Inflammatory macrophage treated with lipopolysaccharide for 4 hours (primary cell): ENCODE measurements around the gene WBP4.
A peak's percentile ranks its signal among the peaks of the same experiment; 100 is the strongest.
"Not testable (repeated sequence)": the region's sequence is repeated elsewhere in the genome, so short reads cannot be mapped to it uniquely, and the experiment has no call there.

Experiments
- DNase-seq: peaks from one replicate; pipeline ENCODE4 v3.0.0-alpha.2; 2020

Gene WBP4

DNA sequence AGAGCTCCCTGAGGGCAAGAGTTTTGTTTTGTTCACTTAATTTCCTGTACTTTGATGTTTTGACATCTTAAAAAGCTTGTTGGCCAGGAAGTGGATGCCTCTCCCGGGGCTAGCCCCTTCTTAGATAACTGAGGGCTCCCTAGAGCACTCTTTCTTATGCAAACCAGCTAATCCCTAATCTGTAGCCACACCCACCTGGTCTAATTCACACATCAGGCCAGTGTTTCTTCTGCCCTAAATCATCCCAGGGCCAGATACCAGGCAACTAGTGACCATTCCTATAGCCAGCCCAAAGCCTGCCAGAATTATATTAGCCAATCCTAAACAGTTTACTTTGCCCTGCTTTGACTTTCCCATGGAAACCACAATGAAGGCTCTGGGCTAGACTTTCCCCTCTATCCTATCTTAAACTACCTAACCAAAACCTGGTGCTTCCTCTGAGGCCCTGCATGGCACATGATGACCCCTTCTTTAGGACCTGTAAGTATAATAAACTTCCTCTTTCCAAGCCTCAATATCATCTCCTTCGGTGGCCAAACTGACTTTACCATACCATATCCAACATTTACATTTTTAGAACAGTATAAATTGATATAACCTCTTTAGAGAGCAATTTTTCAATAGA lies 24.8 kb downstream of the WBP4 start:
- no peak for DNase-seq

DNA sequence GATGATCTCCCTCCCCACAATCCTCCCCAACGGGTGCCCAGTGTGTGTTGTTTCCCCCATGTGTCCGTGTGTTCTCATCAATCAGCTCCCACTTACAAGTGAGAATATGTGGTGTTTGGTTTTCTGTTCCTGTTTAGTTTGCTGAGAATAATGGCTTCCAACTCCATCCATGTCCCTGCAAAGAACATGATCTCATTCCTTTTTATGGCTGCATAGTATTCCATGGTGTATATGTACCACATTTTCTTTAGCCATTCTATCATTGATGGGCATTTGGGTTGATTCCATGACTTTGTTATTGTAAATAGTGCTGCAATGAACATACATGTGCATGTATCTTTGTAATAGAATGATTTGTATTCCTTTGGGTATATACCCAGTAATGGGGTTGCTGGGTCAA lies 34.4 kb downstream of the WBP4 start:
- DNase-seq: not testable (repeated sequence)

DNA sequence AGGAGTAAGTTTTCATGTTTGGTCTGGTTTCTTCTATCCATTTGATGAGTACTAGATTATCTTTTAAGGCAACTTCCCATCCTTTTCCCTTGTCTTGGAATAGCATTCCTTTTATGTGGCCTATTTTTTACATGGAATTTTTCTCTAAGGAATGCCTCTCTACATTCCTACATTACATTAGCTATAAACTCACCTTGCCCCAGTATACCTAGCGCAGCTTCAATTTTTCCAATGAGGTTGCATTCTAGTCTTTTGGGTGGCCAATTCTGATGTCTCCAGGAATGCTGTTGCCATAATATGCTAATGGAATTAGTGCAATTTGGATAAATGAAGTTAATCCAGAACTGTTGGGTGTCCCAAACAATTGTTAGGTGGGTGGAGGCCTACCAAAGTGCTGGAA lies 37.5 kb downstream of the WBP4 start:
- DNase-seq: no peak

- no peak for DNase-seq
Measured at GRCh38 chr13:41099986-41100385, 38.7 kb downstream of the WBP4 start.

DNA sequence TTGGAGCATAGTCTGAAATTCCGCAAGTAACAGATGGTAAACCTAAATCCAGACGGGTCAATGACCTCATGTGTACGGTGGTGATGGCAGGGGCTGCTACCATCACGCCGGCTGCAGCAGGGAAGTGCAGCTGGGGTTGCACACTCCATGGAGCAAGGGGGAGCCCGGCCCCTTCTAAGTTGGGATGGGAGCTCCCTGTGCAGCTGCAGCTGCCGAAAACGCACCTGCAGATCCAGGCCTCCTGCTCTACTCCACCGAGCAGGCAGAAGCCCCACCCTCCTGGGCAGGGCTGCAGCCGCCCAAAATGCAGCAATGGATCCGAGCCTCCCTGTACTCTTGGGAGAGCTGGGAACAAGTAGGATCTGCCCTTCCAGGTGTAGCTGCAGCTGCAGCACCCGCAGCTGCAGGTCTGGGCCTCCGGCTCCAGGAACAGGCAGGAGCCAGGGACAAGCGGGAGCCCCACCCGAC lies 45.8 kb downstream of the WBP4 start:
- no peak for DNase-seq

DNA sequence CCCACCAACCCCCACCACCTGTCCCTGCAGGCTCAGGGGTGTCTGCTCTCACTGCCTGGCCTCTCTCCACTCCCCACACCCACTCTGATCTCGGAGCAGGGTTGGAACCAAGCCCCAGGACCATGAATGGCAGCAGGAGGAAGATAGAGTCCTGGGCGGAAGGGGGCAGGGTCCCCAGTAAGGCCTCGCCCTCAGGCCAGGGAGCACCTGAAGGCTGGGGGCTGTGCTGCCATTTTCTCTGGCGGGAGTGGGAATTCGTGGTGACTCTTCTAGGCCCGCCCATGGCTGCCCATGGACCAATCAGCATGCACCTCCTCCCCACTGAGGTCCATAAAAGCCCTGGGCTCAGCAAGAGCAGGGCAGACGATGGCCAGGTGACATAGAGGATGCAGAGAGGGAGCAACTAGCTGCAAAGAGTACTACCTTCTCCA lies 46.3 kb downstream of the WBP4 start:
- DNase-seq: no peak

DNA sequence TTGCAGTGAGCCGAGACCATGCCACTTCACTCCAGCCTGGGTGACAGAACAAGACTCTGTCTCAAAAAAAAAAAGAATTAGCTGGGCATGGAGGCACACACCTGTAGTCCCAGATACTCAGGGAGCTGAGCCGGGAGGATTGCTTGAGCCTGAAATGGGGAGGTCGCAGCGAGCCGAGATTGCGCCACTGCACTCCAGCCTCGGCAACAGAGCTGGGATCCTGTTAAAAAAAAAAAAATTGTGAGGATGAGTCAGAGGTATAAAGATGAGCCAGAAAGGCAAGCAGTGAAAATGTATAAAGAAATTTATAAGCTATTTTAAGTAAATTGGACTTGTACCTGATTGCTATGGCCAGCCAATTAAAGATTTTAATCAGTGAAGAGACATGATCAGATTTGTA lies 50.1 kb downstream of the WBP4 start:
- no peak for DNase-seq

DNA sequence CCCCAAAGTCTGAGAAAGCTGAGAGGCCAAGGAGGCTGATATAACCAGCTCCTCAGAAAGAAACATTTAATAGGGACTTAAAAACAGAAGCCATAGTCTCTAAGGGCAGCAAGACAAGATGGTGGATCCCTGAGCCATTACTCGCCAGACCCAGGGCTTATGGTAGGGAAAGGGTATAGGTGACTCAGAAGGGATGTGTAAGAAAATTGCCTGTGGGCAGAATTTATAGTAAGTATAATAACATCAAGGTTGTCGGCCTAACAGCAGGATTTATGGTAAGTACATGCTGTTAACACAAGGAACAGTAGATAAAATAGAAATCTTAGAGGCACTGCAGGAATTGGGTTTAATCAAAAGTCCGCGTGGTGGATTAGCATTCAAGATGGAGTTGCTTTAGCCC lies 56.6 kb downstream of the WBP4 start:
- DNase-seq: no peak

DNA sequence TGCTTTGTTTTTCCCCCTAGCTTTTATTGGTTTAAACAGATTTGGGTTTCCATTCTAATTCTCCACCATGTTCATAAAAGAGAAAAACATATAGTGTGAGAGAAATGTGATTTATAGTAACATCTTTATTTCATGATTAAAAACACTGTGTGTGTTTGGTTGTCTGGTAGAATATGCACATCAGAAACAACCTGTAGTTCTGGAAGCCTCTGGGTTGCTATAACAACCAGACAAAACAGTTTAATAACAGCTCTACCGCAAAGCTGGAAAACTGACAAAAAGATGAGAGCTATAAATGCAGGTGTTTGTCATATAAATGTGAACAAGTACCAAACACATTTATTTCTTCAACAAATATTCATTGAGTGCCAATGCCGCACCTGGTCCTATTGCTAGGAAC lies 61.5 kb downstream of the WBP4 start:
- no peak for DNase-seq

DNA sequence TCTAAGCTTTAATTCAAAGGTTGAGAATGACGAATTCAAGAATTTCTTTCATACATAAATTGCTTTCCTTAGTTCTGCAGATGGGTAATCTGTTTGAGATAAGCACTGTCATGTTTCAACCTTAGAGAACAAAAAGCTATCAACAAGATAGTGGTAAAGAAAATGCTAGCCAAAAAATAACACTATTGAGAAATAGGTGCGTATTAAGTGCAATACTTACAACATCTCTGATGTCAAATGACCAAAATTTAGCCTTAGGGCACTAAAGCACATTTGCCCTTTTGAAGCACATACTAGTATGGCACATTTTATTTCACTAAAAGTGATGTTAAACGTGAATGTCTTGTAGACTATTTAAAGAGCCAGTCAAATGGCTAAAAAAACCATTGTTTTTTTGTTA lies 66.4 kb downstream of the WBP4 start:
- DNase-seq: no peak

DNA sequence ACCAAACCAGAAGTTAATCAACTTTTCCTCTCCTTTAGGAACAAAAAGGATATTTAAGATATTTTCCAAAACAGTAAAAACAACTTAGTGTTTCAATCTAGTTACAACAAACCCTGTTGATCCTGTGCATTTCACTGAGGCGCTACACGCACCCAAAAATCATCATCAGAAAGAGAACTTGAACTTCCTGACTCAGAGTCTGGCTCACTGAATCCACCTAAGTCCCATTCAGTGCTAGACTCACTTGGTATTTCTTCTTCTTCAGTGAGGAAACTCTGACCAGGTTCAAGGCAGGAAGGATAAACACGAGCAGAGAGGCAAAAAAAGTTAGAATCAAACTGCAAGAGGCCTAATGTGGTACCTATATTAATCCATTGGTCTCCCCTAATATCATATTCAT lies 69.0 kb downstream of the WBP4 start:
- DNase-seq: no peak

GRCh38 chr13:41131189-41131588 lies 69.9 kb downstream of the WBP4 start:
- not testable (repeated sequence) for DNase-seq

- not testable (repeated sequence) for DNase-seq
Measured at GRCh38 chr13:41131660-41132511, 70.6 kb downstream of the WBP4 start.

DNA sequence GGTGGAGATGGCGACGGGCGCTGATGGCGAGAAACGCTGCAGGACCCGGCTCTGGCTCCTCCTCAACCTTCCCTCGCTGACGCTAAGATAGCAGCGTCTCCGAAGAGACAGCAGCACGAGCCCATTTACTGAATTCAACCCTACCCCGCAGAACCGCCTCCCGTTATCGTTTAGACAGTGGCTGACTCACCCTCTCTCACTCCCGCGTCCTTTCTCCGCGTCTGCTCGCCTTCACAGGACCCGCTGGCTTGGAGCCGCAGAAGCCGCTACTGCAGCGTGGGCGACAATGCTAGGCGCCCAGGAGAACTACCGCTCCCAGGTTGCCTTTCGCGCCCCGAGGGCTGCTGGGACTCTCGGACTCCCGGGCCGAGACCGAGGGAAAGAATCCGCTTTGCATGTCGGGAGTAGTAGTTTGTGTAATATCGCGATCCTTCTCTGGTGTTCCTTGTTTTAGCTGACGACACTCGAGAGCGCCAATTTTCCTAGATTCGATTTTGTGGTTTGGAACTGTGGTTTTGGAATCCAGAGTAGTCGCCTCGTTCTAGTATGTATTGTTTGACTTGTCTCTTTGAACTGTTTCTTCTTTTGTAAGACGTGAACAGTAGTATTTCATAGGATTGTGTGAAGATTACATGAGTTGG lies 71.3 kb downstream of the WBP4 start, which contains the start of gene KBTBD6:
TSS of gene KBTBD6 (minus strand) at position 291 of the 641 bp plus-strand sequence. CDS start 291 bp downstream, outside the sequence.
- peak; percentile 99 for DNase-seq
